PC-3 (cell line): Measurements from ENCODE around the gene IRF9. TPM values are rescaled to one million over a fixed set of nuclear protein-coding genes. Genes with fewer than 3 reads are reported as not detected.

ENCODE experiments used
- ATAC-seq: fragments of 200-7000 bp; cut with Tn5 transposase; 2 replicates; pipeline ENCODE4 v1.9.1; 2020; ENCODE audit warnings: mild to moderate bottlenecking, moderate library complexity
- BruUV-seq: library from RNA; stranded (reverse); fragments of 400-500 nt; replicated peaks from 2 replicates; lab custom pipeline; 2021; lab: Mats Ljungman, UMichigan
- CTCF ChIA-PET: fragments of 300-600 bp; sonication (Branson Sonifier 250); formaldehyde crosslinking; loops from one replicate; lab custom pipeline; 2022; ENCODE audit warnings: antibody characterized with exemption; lab: Charles Lee
- POLR2A ChIA-PET: fragments of 300-600 bp; sonication (Branson Sonifier 250); formaldehyde crosslinking; loops from one replicate; lab custom pipeline; 2022; ENCODE audit warnings: antibody characterized with exemption; ENCODE audit not compliant: unreplicated experiment; lab: Charles Lee
- DNase-seq: peaks from one replicate; pipeline ENCODE4 v3.0.0-alpha.2; 2015
- H2AFZ ChIP-seq: fragments of 300-600 bp; sonication (generic); 2 replicates; pipeline ENCODE4 v1.6.0; 2016; ENCODE audit warnings: antibody characterized with exemption, low read length
- H3F3A ChIP-seq: fragments of 300-600 bp; sonication (generic); one replicate; pipeline ENCODE4 v1.6.0; 2017; ENCODE audit warnings: antibody characterized with exemption, low read length, control low read depth, mild to moderate bottlenecking; ENCODE audit not compliant: unreplicated experiment
- H3K27ac ChIP-seq: fragments of 300-600 bp; sonication (generic); 2 replicates; pipeline ENCODE4 v1.5.1; 2016; ENCODE audit warnings: mild to moderate bottlenecking, low read length
- H3K27me3 ChIP-seq: fragments of 300-600 bp; sonication (generic); 2 replicates; pipeline ENCODE4 v1.6.1; 2016; ENCODE audit warnings: low read length, mixed read lengths
- H3K36me3 ChIP-seq: fragments of 300-600 bp; sonication (generic); 2 replicates; pipeline ENCODE4 v1.6.1; 2016; ENCODE audit warnings: low read depth, mixed run types, low read length, mixed read lengths
- H3K4me1 ChIP-seq: fragments of 300-600 bp; sonication (generic); 2 replicates; pipeline ENCODE4 v1.5.1; 2016; ENCODE audit warnings: low read length; ENCODE audit not compliant: insufficient read depth
- H3K4me2 ChIP-seq: fragments of 300-600 bp; sonication (generic); 2 replicates; pipeline ENCODE4 v1.6.0; 2016; ENCODE audit warnings: low read length
- H3K4me3 ChIP-seq: fragments of 300-600 bp; sonication (generic); 2 replicates; pipeline ENCODE4 v1.5.1; 2016; ENCODE audit warnings: mild to moderate bottlenecking, low read length, mixed read lengths
- H3K79me2 ChIP-seq: fragments of 300-600 bp; sonication (generic); 2 replicates; pipeline ENCODE4 v1.6.1; 2017; ENCODE audit warnings: low read length, mixed read lengths
- H3K9ac ChIP-seq: fragments of 300-600 bp; sonication (generic); 2 replicates; pipeline ENCODE4 v1.6.0; 2016; ENCODE audit warnings: mild to moderate bottlenecking, low read length
- H3K9me2 ChIP-seq: fragments of 300-600 bp; sonication (generic); replicated peaks from 2 replicates; pipeline ENCODE4 v1.6.1; 2016; ENCODE audit warnings: mixed run types, low read length, mixed read lengths
- H3K9me3 ChIP-seq: fragments of 300-600 bp; sonication (generic); 2 replicates; pipeline ENCODE4 v1.6.1; 2016; ENCODE audit warnings: low read length, mixed read lengths
- H4K20me1 ChIP-seq: fragments of 300-600 bp; sonication (generic); 2 replicates; pipeline ENCODE4 v1.6.1; 2016; ENCODE audit warnings: low read length, mixed read lengths
- CTCF ChIP-seq: fragments of 300-600 bp; sonication (generic); conservative IDR thresholded peaks from 2 replicates; pipeline ENCODE4 v1.5.1; 2017; ENCODE audit warnings: antibody characterized with exemption, low read depth, mild to moderate bottlenecking, low read length
- EZH2 ChIP-seq: fragments of 300-600 bp; sonication (generic); IDR thresholded peaks from one replicate; pipeline ENCODE4 v1.6.1; 2017; ENCODE audit warnings: antibody characterized with exemption, mild to moderate bottlenecking, low read length; ENCODE audit not compliant: unreplicated experiment
- EZH2phosphoT487 ChIP-seq: fragments of 300-600 bp; sonication (generic); IDR thresholded peaks from 2 replicates; pipeline ENCODE4 v1.6.1; 2018; ENCODE audit warnings: mild to moderate bottlenecking, antibody characterized with exemption, low read length, borderline replicate concordance
- intact Hi-C: fragments of 100-400 bp; cut with micrococcal nuclease; formaldehyde crosslinking; loops from 2 replicates; pipeline ENCODE4 v1.9.0; 2023
- total RNA-seq: library from RNA; depleted of rRNA; stranded (reverse); fragments of >200 nt; gene quantifications from 2 replicates; pipeline ENCODE4 v1.2.3, GENCODE V29; 2014

IRF9 gene
- total RNA-seq, 1 experiment from 2014 or later: 10.5 TPM

- Histone ChIP-seq H3K79me2 (peaks cover 18% of the 10 kb centered on the region), H3K4me2 (no peak overlapping the region), H3K4me1 (peaks cover 18% of the 10 kb centered on the region), H3K9me2 (no peaks in the 10 kb centered on the region), H3K4me3 (no peak overlapping the region), H3K9ac (no peak overlapping the region), H3K9me3 (no peaks in the 10 kb centered on the region), H3K27ac (no peak overlapping the region), H2AFZ (no peak overlapping the region), H4K20me1 (no peaks in the 10 kb centered on the region), H3F3A (no peaks in the 10 kb centered on the region), H3K27me3 (no peaks in the 10 kb centered on the region), H3K36me3 (peaks cover 15% of the 10 kb centered on the region)
- ChIA-PET POLR2A (no interaction called here), CTCF (no interaction called here)
- DNase-seq (no peak), ATAC-seq (no peak)
- BruUV-seq: no TSS peak
- TF ChIP-seq EZH2phosphoT487 (no peak), CTCF (no peak), EZH2 (no peak)
- intact Hi-C loops: no loop called here
Measured at GRCh38 chr14:24117179-24117578, 43.9 kb upstream of the IRF9 start.

GRCh38 chr14:24119691-24120090 is 41.4 kb upstream of the IRF9 start:
- H3K79me2 ChIP-seq: peaks cover 18% of the 10 kb centered on the region
- no peaks in the 10 kb centered on the region for H3F3A ChIP-seq
- no peaks in the 10 kb centered on the region for H3K9me3 ChIP-seq
- H3K9me2 ChIP-seq: no peaks in the 10 kb centered on the region
- CTCF ChIA-PET: no interaction called here
- H4K20me1 ChIP-seq: no peaks in the 10 kb centered on the region
- BruUV-seq: no TSS peak
- peaks cover 15% of the 10 kb centered on the region for H3K36me3 ChIP-seq
- no peaks in the 10 kb centered on the region for H3K27me3 ChIP-seq
- no peak overlapping the region for H3K27ac ChIP-seq
- H3K4me1 ChIP-seq: peaks cover 13% of the 10 kb centered on the region
- no peak overlapping the region for H3K4me2 ChIP-seq
- intact Hi-C loops: no loop called here
- POLR2A ChIA-PET: no interaction called here
- no peak for DNase-seq
- H3K9ac ChIP-seq: no peak overlapping the region
- no peak for TF ChIP-seq CTCF
- no peak overlapping the region for H3K4me3 ChIP-seq
- no peak for ATAC-seq
- H2AFZ ChIP-seq: no peak overlapping the region

- Histone ChIP-seq H3K4me2 (no peak overlapping the region), H3K9me3 (no peaks in the 10 kb centered on the region), H2AFZ (no peak overlapping the region), H3K27ac (no peak overlapping the region), H3K9ac (no peak overlapping the region), H3K79me2 (peaks cover 8% of the 10 kb centered on the region), H3K4me3 (no peak overlapping the region), H3K9me2 (no peaks in the 10 kb centered on the region), H3K36me3 (peaks cover 15% of the 10 kb centered on the region), H3K4me1 (peaks cover 6% of the 10 kb centered on the region), H3F3A (no peaks in the 10 kb centered on the region), H3K27me3 (no peaks in the 10 kb centered on the region), H4K20me1 (no peaks in the 10 kb centered on the region)
- no peak for ATAC-seq
- POLR2A ChIA-PET: no interaction called here
- CTCF ChIA-PET: no interaction called here
- DNase-seq: no peak
- intact Hi-C loops: no loop called here
- BruUV-seq: no TSS peak
- TF ChIP-seq EZH2: no peak
- no peak for TF ChIP-seq EZH2phosphoT487
- TF ChIP-seq CTCF: no peak
Measured at GRCh38 chr14:24121210-24121609, 39.9 kb upstream of the IRF9 start.
